BE2C (cell line): ENCODE results near the gene SAFB.

Source experiments
- DNase-seq: peaks from one replicate; pipeline ENCODE4 v3.0.0-alpha.2; 2020
- H3K27me3 ChIP-seq: fragments of 250-450 bp; sonication (Bioruptor Pico); 2 replicates; pipeline ENCODE4 v1.5.1; 2020; ENCODE audit warnings: mild to moderate bottlenecking
- H3K36me3 ChIP-seq: fragments of 250-450 bp; sonication (Bioruptor Pico); 2 replicates; pipeline ENCODE4 v1.5.1; 2020; ENCODE audit warnings: mild to moderate bottlenecking
- H3K4me1 ChIP-seq: fragments of 250-450 bp; sonication (Bioruptor Pico); 2 replicates; pipeline ENCODE4 v1.5.1; 2020
- H3K4me3 ChIP-seq: 2 replicates; pipeline ENCODE4 v1.5.1; 2011; ENCODE audit warnings: low read depth, low read length
- H3K9me3 ChIP-seq: fragments of 250-450 bp; sonication (Bioruptor Pico); 2 replicates; pipeline ENCODE4 v1.5.1; 2020
- CTCF ChIP-seq: IDR thresholded peaks from 2 replicates; pipeline ENCODE4 v1.5.1; 2012; ENCODE audit warnings: mild to moderate bottlenecking, low read depth, low read length

Gene SAFB

GRCh38 chr19:5592531-5593342, 30.1 kb upstream of the SAFB start:
- Histone ChIP-seq H3K9me3 (no peaks in the 10 kb centered on the region), H3K36me3 (peaks cover 98% of the 10 kb centered on the region), H3K4me3 (no peak overlapping the region), H3K27me3 (no peaks in the 10 kb centered on the region), H3K4me1 (no peaks in the 10 kb centered on the region; the same call in none of the 2 replicates)
- TF ChIP-seq CTCF, result no peak
- no peak for DNase-seq

- Histone ChIP-seq H3K27me3 (no peaks in the 10 kb centered on the region), H3K4me3 (no peak overlapping the region), H3K9me3 (no peaks in the 10 kb centered on the region), H3K36me3 (peaks cover 98% of the 10 kb centered on the region), H3K4me1 (no peaks in the 10 kb centered on the region; the same call in 1 of the 2 replicates)
- DNase-seq, result no peak
- TF ChIP-seq CTCF, result peak; percentile 8; the same call in 1 of the 2 replicates
Observed at GRCh38 chr19:5593343-5594255, 29.3 kb upstream of the SAFB start.

GRCh38 chr19:5594521-5594950, 28.3 kb upstream of the SAFB start:
- H3K36me3 ChIP-seq, result peaks cover 98% of the 10 kb centered on the region
- no peak for DNase-seq
- no peaks in the 10 kb centered on the region; the same call in 1 of the 2 replicates for H3K4me1 ChIP-seq
- H3K4me3 ChIP-seq, result no peak overlapping the region
- H3K9me3 ChIP-seq, result no peaks in the 10 kb centered on the region
- H3K27me3 ChIP-seq, result no peaks in the 10 kb centered on the region
- TF ChIP-seq CTCF, result no peak

GRCh38 chr19:5595129-5595528, 27.8 kb upstream of the SAFB start:
- H3K36me3 ChIP-seq, result peaks cover 98% of the 10 kb centered on the region
- no peaks in the 10 kb centered on the region for H3K9me3 ChIP-seq
- no peaks in the 10 kb centered on the region for H3K27me3 ChIP-seq
- DNase-seq, result no peak
- TF ChIP-seq CTCF, result no peak
- H3K4me1 ChIP-seq, result no peaks in the 10 kb centered on the region; the same call in 1 of the 2 replicates
- no peak overlapping the region for H3K4me3 ChIP-seq

GRCh38 chr19:5595745-5596144, 27.1 kb upstream of the SAFB start:
- TF ChIP-seq CTCF, result no peak
- no peak for DNase-seq
- no peak overlapping the region for H3K4me3 ChIP-seq
- H3K36me3 ChIP-seq, result peaks cover 98% of the 10 kb centered on the region
- H3K4me1 ChIP-seq, result no peaks in the 10 kb centered on the region; the same call in 1 of the 2 replicates
- no peaks in the 10 kb centered on the region for H3K9me3 ChIP-seq
- H3K27me3 ChIP-seq, result no peaks in the 10 kb centered on the region

- no peak for TF ChIP-seq CTCF
- H3K27me3 ChIP-seq, result no peaks in the 10 kb centered on the region
- no peak overlapping the region for H3K4me3 ChIP-seq
- no peaks in the 10 kb centered on the region for H3K4me1 ChIP-seq
- DNase-seq, result no peak
- peaks cover 96% of the 10 kb centered on the region for H3K36me3 ChIP-seq
- H3K9me3 ChIP-seq, result no peaks in the 10 kb centered on the region
Observed at GRCh38 chr19:5600797-5601196, 22.1 kb upstream of the SAFB start.
